ENCODE data around the gene U2AF1L4. TPM values are rescaled to one million over a fixed set of nuclear protein-coding genes. Genes with fewer than 3 reads are reported as not detected.
"Not testable (repeated sequence)": the region's sequence is repeated elsewhere in the genome, so short reads cannot be mapped to it uniquely, and the experiment has no call there.

Gene U2AF1L4
- total RNA-seq, 1 donor from 2014 or later, result 17.2 TPM

- H3K4me3 Mint-ChIP-seq, result no peak overlapping the region
- Histone ChIP-seq H3F3A (ENCODE audit: low read depth) (peaks cover 21% of the 10 kb centered on the region), H3K4me3 (no peak overlapping the region), H3K27ac (no peak overlapping the region), H3K36me3 (no peaks in the 10 kb centered on the region), H3K4me2 (no peak overlapping the region), H4K20me1 (ENCODE audit: low read depth) (peaks cover 31% of the 10 kb centered on the region), H3K4me1 (peaks cover 23% of the 10 kb centered on the region), H3K27me3 (peaks cover 22% of the 10 kb centered on the region), H3K9ac (no peak overlapping the region), H3K79me2 (ENCODE audit: low read depth) (no peaks in the 10 kb centered on the region), H3K9me3 (ENCODE audit: low read depth) (no peaks in the 10 kb centered on the region), H2AFZ (replicated peaks) (no peak overlapping the region)
- H3K9me3 Mint-ChIP-seq, result no peaks in the 10 kb centered on the region
- H3K4me1 Mint-ChIP-seq, result peaks cover 27% of the 10 kb centered on the region
- H3K27me3 Mint-ChIP-seq (ENCODE audit: insufficient read depth, low read depth), result peaks cover 7% of the 10 kb centered on the region
- H3K36me3 Mint-ChIP-seq, result peaks cover 8% of the 10 kb centered on the region
- no peak overlapping the region for H3K27ac Mint-ChIP-seq
- DNase-seq (ENCODE audit: low spot score), result no peak
- no peak for TF ChIP-seq CTCF (IDR thresholded peaks at IDR 0.05)
- no peak for TF ChIP-seq EZH2phosphoT487 (IDR thresholded peaks at IDR 0.05)
- no peak for TF ChIP-seq EZH2 (IDR thresholded peaks at IDR 0.05)
Measured at GRCh38 chr19:35773020-35773806, 28.0 kb upstream of the U2AF1L4 start.

GRCh38 chr19:35772362-35772761 is 27.1 kb upstream of the U2AF1L4 start:
- Histone ChIP-seq H3K4me1 (peaks cover 25% of the 10 kb centered on the region), H4K20me1 (ENCODE audit: low read depth) (peaks cover 34% of the 10 kb centered on the region), H3F3A (ENCODE audit: low read depth) (peaks cover 21% of the 10 kb centered on the region), H3K27me3 (peaks cover 22% of the 10 kb centered on the region)
- H3K4me2 ChIP-seq; H3K9ac ChIP-seq; H3K9me3 Mint-ChIP-seq; H3K27me3 Mint-ChIP-seq (ENCODE audit: insufficient read depth, low read depth); H3K4me3 Mint-ChIP-seq; H2AFZ ChIP-seq (replicated peaks); H3K79me2 ChIP-seq (ENCODE audit: low read depth); H3K27ac ChIP-seq; H3K36me3 ChIP-seq; H3K4me3 ChIP-seq; H3K27ac Mint-ChIP-seq; H3K9me3 ChIP-seq (ENCODE audit: low read depth); DNase-seq (ENCODE audit: low spot score); H3K36me3 Mint-ChIP-seq: not testable (repeated sequence)
- H3K4me1 Mint-ChIP-seq, result peaks cover 31% of the 10 kb centered on the region

GRCh38 chr19:35768082-35768421 is 22.8 kb upstream of the U2AF1L4 start:
- no peak overlapping the region for H3K4me3 ChIP-seq
- no peak overlapping the region for H3K9ac ChIP-seq
- Mint-ChIP-seq H3K27ac (no peak overlapping the region), H3K4me1 (peaks cover 10% of the 10 kb centered on the region), H3K36me3 (peaks cover 11% of the 10 kb centered on the region), H3K9me3 (no peaks in the 10 kb centered on the region), H3K4me3 (no peak overlapping the region), H3K27me3 (ENCODE audit: insufficient read depth, low read depth) (peaks cover 2% of the 10 kb centered on the region)
- no peak for DNase-seq (ENCODE audit: low spot score)
- H3K36me3 ChIP-seq, result no peaks in the 10 kb centered on the region
- no peaks in the 10 kb centered on the region for H3F3A ChIP-seq (ENCODE audit: low read depth)
- H3K9me3 ChIP-seq (ENCODE audit: low read depth), result no peaks in the 10 kb centered on the region
- no peak overlapping the region for H2AFZ ChIP-seq (replicated peaks)
- H4K20me1 ChIP-seq (ENCODE audit: low read depth), result peaks cover 13% of the 10 kb centered on the region
- peaks cover 5% of the 10 kb centered on the region for H3K4me1 ChIP-seq
- H3K4me2 ChIP-seq, result no peak overlapping the region
- H3K27ac ChIP-seq, result no peak overlapping the region
- H3K79me2 ChIP-seq (ENCODE audit: low read depth), result no peaks in the 10 kb centered on the region
- peaks cover 4% of the 10 kb centered on the region for H3K27me3 ChIP-seq
- TF ChIP-seq EZH2 (IDR thresholded peaks at IDR 0.05), result no peak
- no peak for TF ChIP-seq EZH2phosphoT487 (IDR thresholded peaks at IDR 0.05)
- TF ChIP-seq CTCF (IDR thresholded peaks at IDR 0.05), result no peak
